ENCODE data around the gene WDR44. TPM values are rescaled to one million over a fixed set of nuclear protein-coding genes. Genes with fewer than 3 reads are reported as not detected.
A peak's percentile ranks its signal among the peaks of the same experiment; 100 is the strongest.

Gene WDR44
- total and polyA plus RNA-seq, 2 donors (not counting 3 experiments of a cell fraction or from before 2014, with no cell fraction given), result 6.5 to 17.4 TPM

GRCh38 chrX:118347131-118347530 is 1.2 kb downstream of the WDR44 start:
- H3K9me1 ChIP-seq (replicated peaks; ENCODE audit: control insufficient read depth, extremely low read depth, insufficient read depth, low read length), result no peaks in the 10 kb centered on the region
- H4K20me1 ChIP-seq (replicated peaks; ENCODE audit: control insufficient read depth, extremely low read depth, insufficient read depth, low read length), result no peaks in the 10 kb centered on the region
- peak overlapping the region; percentile 66 to 98 (median 93) for H3K4me3 ChIP-seq (replicated peaks in 1 of 3; ENCODE audit: insufficient read depth in 1 of 3, low read depth in 1 of 3, low read length in 3 of 3)
- ChIA-PET CTCF (no interaction called here), POLR2A (no interaction called here)
- H3K27me3 ChIP-seq (ENCODE audit: control insufficient read depth in 2 of 2, insufficient read depth in 2 of 2, low read length in 2 of 2), result no peaks in the 10 kb centered on the region
- H3K9me3 ChIP-seq (replicated peaks; ENCODE audit: control insufficient read depth, insufficient read depth, low read length), result no peaks in the 10 kb centered on the region
- FAIRE-seq, result peak; percentile 93
- H3K27ac ChIP-seq (ENCODE audit: insufficient read depth, low read depth, low read length), result peak overlapping the region; percentile 86
- BruUV-seq (replicated peaks), result no TSS peak
- dilution Hi-C loops (cut with MboI; ENCODE audit: extremely low pct_ligation_motif_present, low sequenced_read_pairs), result no loop called here
- H3K4me2 ChIP-seq (ENCODE audit: insufficient read depth, low read length), result peak overlapping the region; percentile 99
- peaks cover 59% of the 10 kb centered on the region for H3K79me2 ChIP-seq (ENCODE audit: control insufficient read depth, insufficient read depth, low read length)
- H3K9ac ChIP-seq (replicated peaks; ENCODE audit: extremely low read depth, insufficient read depth, low read length), result peak overlapping the region; percentile 92
- no peak overlapping the region for H2AFZ ChIP-seq (ENCODE audit: low read depth, low read length)
- no peaks in the 10 kb centered on the region for H3K36me3 ChIP-seq (ENCODE audit: control insufficient read depth in 2 of 2, extremely low read depth in 1 of 2, insufficient read depth in 2 of 2, low read length in 2 of 2)
- TF ChIP-seq CTCF (IDR thresholded peaks at IDR 0.05; ENCODE audit: extremely low read depth in 1 of 2, insufficient read depth in 1 of 2, low read depth in 1 of 2, low read length in 2 of 2) (no peak), MAX (IDR thresholded peaks at IDR 0.05; ENCODE audit: insufficient read depth, insufficient read length) (no peak), EZH2 (IDR thresholded peaks at IDR 0.05; ENCODE audit: borderline replicate concordance, low read depth, low read length, severe bottlenecking) (no peak), FOS (IDR thresholded peaks at IDR 0.05; ENCODE audit: borderline replicate concordance, insufficient read depth, low read length) (peak; percentile 6), GATA2 (IDR thresholded peaks at IDR 0.05; ENCODE audit: insufficient read depth, insufficient read length, low read depth, low read length) (peak; percentile 44), MYC (IDR thresholded peaks at IDR 0.05; ENCODE audit: low read depth, low read length) (no peak), POLR2A (IDR thresholded peaks at IDR 0.05; ENCODE audit: low read depth, low read length) (no peak), POLR2AphosphoS5 (IDR thresholded peaks at IDR 0.05; ENCODE audit: insufficient read depth, low read depth, low read length) (no peak), JUN (IDR thresholded peaks at IDR 0.05; ENCODE audit: borderline replicate concordance, insufficient read depth, insufficient read length, low read depth) (no peak)
- DNase-seq (ENCODE audit: low read depth, low spot score), result peak; percentile 63
- peaks cover 30% of the 10 kb centered on the region for H3K4me1 ChIP-seq (ENCODE audit: control insufficient read depth, extremely low read depth, insufficient read depth, low read length)
- intact Hi-C loops (cut with micrococcal nuclease), result loop anchor here (1.0 to 5.0 kb wide), 2 partner anchors 9 to 60 kb away; no protein-coding TSS in a partner anchor
